Measurements from ENCODE around the gene RPL9. TPM values are rescaled to one million over a fixed set of nuclear protein-coding genes. Genes with fewer than 3 reads are reported as not detected.

Gene RPL9
- total and polyA plus RNA-seq, 11 donors = 576 to 2,059 (median 926) TPM

DNA sequence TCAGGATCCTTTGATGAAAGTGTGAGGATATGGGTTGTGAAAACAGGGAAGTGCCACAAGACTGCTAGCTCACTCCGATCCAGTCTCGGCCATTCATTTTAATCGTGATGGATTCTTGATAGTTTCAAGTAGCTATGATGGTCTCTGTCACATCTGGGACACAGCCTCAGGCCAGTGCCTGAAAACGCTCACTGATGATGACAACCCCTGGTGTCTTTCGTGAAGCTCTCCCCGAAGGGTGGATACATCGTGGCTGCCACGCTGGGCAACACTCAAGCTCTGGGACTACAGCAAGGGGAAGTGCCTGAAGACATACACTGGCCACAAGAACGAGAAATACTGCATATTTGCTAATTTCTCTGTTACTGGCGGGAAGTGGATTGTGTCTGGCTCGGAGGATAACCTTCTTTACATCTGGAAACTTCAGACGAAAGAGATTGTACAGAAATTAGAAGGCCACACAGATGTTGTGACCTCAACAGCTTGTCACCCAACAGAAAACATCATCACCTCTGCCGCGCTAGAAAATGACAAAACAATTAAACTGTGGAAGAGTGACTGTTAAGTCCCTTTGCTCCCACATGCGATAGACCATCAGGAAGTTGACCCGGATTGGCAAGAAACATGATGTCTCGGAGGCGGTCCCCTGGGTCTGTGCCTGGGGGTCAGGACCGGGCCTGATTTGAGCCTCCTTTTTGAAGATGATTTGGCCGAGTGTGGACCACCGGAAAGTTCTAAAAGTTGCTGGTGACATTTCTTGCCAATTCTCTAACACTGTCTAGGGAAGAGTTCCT is 22.4 kb upstream of the RPL9 start:
- H3K27ac ChIP-seq = peak overlapping the region in 1 of 12 donors; percentile 57
- no peaks in the 10 kb centered on the region for H3K9me3 ChIP-seq
- intact Hi-C loops (cut with DNase I) = no loop called here
- ATAC-seq (no peak), DNase-seq (no peak)
- H3K4me3 ChIP-seq = peak overlapping the region in 1 of 12 donors; percentile 25
- H3K4me1 ChIP-seq = peaks cover 0 to 7% (median 0%) of the 10 kb centered on the region in 12 donors
- 78 to 83% (median 80%) methylated on average over 21 of the region's 21 CpGs for whole genome bisulfite sequencing, 4 donors
- H3K36me3 ChIP-seq = peaks cover 0 to 20% (median 16%) of the 10 kb centered on the region in 9 donors
- no peak for TF ChIP-seq POLR2A (IDR thresholded peaks at IDR 0.05)
- TF ChIP-seq, protein P1, sequence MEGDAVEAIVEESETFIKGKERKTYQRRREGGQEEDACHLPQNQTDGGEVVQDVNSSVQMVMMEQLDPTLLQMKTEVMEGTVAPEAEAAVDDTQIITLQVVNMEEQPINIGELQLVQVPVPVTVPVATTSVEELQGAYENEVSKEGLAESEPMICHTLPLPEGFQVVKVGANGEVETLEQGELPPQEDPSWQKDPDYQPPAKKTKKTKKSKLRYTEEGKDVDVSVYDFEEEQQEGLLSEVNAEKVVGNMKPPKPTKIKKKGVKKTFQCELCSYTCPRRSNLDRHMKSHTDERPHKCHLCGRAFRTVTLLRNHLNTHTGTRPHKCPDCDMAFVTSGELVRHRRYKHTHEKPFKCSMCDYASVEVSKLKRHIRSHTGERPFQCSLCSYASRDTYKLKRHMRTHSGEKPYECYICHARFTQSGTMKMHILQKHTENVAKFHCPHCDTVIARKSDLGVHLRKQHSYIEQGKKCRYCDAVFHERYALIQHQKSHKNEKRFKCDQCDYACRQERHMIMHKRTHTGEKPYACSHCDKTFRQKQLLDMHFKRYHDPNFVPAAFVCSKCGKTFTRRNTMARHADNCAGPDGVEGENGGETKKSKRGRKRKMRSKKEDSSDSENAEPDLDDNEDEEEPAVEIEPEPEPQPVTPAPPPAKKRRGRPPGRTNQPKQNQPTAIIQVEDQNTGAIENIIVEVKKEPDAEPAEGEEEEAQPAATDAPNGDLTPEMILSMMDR (IDR thresholded peaks at IDR 0.05) = no peak
- no peaks in the 10 kb centered on the region for H3K27me3 ChIP-seq

DNA sequence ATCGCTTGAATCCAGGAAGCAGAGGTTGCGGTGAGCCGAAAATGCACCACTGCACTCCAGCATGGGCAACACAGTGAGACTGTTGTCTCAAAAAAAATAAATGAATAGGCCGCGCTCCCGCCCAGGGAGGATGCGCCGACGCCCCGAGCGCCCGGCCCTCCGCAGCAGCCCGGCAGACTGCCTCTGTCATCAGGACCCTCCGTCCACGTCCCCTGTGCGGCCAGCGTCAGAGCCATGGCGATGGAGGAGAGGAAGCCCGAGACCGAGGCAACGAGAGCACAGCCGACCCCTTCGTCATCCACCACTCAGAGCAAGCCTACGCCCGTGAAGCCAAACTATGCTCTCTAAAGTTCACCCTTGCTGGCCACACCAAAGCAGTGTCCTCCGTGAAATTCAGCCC is 21.5 kb upstream of the RPL9 start:
- peaks cover 0 to 7% (median 0%) of the 10 kb centered on the region in 12 donors for H3K4me1 ChIP-seq
- DNase-seq (no peak), ATAC-seq (peak in 1 of 4 donors; percentile 24)

DNA sequence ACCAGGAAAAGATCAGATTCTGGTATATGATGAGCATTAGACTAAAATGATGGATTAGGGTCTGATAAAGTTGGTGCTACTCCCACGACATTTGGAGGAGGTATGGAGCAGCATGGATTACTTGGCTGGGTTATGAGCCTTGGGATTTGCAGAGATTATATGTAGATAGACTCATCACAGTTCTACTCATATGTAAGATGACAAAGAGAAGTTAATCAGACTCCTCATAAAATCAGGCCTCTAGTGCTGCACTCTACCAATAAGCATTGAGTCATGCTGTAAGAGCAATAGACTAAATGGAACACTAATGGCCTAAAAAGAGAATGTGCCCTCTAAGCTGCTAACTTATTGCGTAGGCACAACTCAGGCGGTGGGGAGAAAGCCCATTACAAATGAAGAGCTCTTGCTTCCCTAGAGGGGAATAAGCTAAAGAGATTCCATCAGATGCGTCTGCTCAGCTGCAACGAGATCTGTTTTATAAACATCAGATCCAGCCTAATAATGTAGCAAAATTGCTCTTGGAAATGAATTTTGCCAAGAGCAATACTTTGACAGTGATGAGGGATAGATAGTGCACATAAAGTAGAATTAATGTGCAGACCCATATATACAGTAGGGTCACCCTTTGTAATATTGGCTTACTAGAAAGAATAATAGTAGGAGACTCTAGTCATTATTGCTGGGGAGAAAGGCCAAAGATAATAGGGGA is 17.6 kb upstream of the RPL9 start:
- intact Hi-C loops (cut with DNase I) = loop anchor here in 3 of 10 donors (10.0 kb wide), 2 partner anchors 178 to 498 kb away; partner anchors contain the start of gene PDS5A (in 1 of the 3)
- ATAC-seq (no peak), DNase-seq (no peak)
- Histone ChIP-seq H3K4me1 (no peaks in the 10 kb centered on the region), H3K27ac (no peak overlapping the region), H3K4me3 (no peak overlapping the region), H3K36me3 (peaks cover 0 to 64% (median 54%) of the 10 kb centered on the region in 9 donors), H3K27me3 (no peaks in the 10 kb centered on the region), H3K9me3 (no peaks in the 10 kb centered on the region)
- TF ChIP-seq, protein P1 (IDR thresholded peaks at IDR 0.05) = no peak
- TF ChIP-seq POLR2A (IDR thresholded peaks at IDR 0.05) = no peak
- 76 to 94% (median 86%) methylated on average over 5 of the region's 5 CpGs for WGBS, 4 donors

More for the DNA sequence above, 21.5 kb upstream of the RPL9 start:
- no peaks in the 10 kb centered on the region for H3K27me3 ChIP-seq
- TF ChIP-seq, protein P1 (IDR thresholded peaks at IDR 0.05) = no peak
- TF ChIP-seq POLR2A (IDR thresholded peaks at IDR 0.05) = no peak
- intact Hi-C loops (cut with DNase I) = no loop called here
- H3K9me3 ChIP-seq = no peaks in the 10 kb centered on the region
- no peak overlapping the region for H3K27ac ChIP-seq
- no peak overlapping the region for H3K4me3 ChIP-seq
- 94 to 97% (median 96%) methylated on average over 26 to 27 of the region's 27 CpGs for WGBS, 4 donors
- H3K36me3 ChIP-seq = peaks cover 0 to 28% (median 20%) of the 10 kb centered on the region in 9 donors

DNA sequence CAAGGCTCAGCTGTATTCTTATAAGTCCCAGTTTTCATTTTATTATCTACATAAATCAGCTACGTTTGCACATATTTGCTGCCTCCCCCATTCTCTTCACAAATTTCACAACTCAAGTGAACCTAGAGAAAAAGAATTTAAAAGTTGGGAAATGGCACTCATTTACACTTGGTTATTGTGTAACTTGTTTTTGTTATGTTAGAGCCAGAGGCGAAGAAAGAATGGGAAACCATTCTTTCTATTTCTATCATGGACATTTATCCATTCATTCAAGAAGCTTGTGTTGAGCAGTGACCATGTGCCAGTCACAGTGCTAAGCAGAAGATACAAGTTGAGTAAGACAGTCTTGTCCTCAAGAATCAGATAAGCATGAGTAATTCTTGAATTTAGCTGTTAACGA is 13.7 kb upstream of the RPL9 start:
- H3K36me3 ChIP-seq = peaks cover 0 to 79% (median 74%) of the 10 kb centered on the region in 9 donors
- intact Hi-C loops (cut with DNase I) = loop anchor here in 4 of 10 donors (5.0 to 10.0 kb wide), 3 partner anchors 165 to 502 kb away; partner anchors contain the start of genes PDS5A (in 1 of the 4) and SMIM14 (in 1 of the 4)
- no peaks in the 10 kb centered on the region for H3K9me3 ChIP-seq
- H3K4me1 ChIP-seq = peaks cover 0 to 10% (median 0%) of the 10 kb centered on the region in 12 donors
- H3K4me3 ChIP-seq = no peak overlapping the region
- 87 to 96% (median 92%) methylated on average over 3 of the region's 3 CpGs for WGBS, 4 donors
- no peak for DNase-seq
- TF ChIP-seq, protein P1 (IDR thresholded peaks at IDR 0.05) = no peak
- TF ChIP-seq POLR2A (IDR thresholded peaks at IDR 0.05) = no peak
- ATAC-seq = no peak
- no peak overlapping the region for H3K27ac ChIP-seq
- H3K27me3 ChIP-seq = no peaks in the 10 kb centered on the region
